HFFc6 (cell line): ENCODE data around the gene COL4A2. TPM values are rescaled to one million over a fixed set of nuclear protein-coding genes. Genes with fewer than 3 reads are reported as not detected.

ENCODE experiments used
- DNase-seq: peaks from one replicate; pipeline ENCODE4 v3.0.0-alpha.2; 2018
- H3K27ac Mint-ChIP-seq: 2 replicates; pipeline ENCODE4 v1.8.0; 2020; ENCODE audit warnings: mild to moderate bottlenecking, mixed read lengths
- H3K27me3 Mint-ChIP-seq: 2 replicates; pipeline ENCODE4 v1.8.0; 2021; ENCODE audit warnings: mild to moderate bottlenecking, moderate library complexity, mixed read lengths; ENCODE audit not compliant: insufficient read depth
- H3K36me3 Mint-ChIP-seq: 2 replicates; pipeline ENCODE4 v1.8.0; 2021; ENCODE audit warnings: low read depth, mixed read lengths
- H3K4me1 Mint-ChIP-seq: 2 replicates; pipeline ENCODE4 v1.8.0; 2020; ENCODE audit warnings: low read depth, mixed read lengths
- H3K4me3 Mint-ChIP-seq: 2 replicates; pipeline ENCODE4 v1.8.0; 2020; ENCODE audit warnings: mild to moderate bottlenecking, moderate library complexity, mixed read lengths
- H3K9me3 Mint-ChIP-seq: 2 replicates; pipeline ENCODE4 v1.8.0; 2020; ENCODE audit warnings: mild to moderate bottlenecking, mixed read lengths
- CTCF ChIP-seq: fragments of 200-600 bp; sonication (generic); IDR thresholded peaks from 2 replicates; pipeline ENCODE4 v1.5.0; 2021; ENCODE audit warnings: antibody characterized with exemption, mild to moderate bottlenecking
- total RNA-seq, 6 experiments: library from RNA; stranded (reverse); fragmentation: NEBNext Ultra II Directional; extraction: Animal tissue kit (Norgen Biotek cat#: 25700); gene quantifications; 2 replicates in 1 of 6; 3 replicates in 5 of 6; pipeline ENCODE4 v1.2.3, GENCODE V29; 2021

COL4A2 gene
- total RNA-seq, 6 experiments from 2014 or later, result 202 to 327 (median 217) TPM

- Mint-ChIP-seq H3K9me3 (no peaks in the 10 kb centered on the region), H3K27ac (no peak overlapping the region), H3K4me1 (no peaks in the 10 kb centered on the region), H3K27me3 (peaks cover 4% of the 10 kb centered on the region), H3K4me3 (no peak overlapping the region), H3K36me3 (peaks cover 47% of the 10 kb centered on the region)
- no peak for DNase-seq
- no peak for TF ChIP-seq CTCF
Observed at GRCh38 chr13:110434629-110435028, 127.5 kb downstream of the COL4A2 start.

- Mint-ChIP-seq H3K27me3 (peaks cover 4% of the 10 kb centered on the region), H3K36me3 (peaks cover 49% of the 10 kb centered on the region), H3K4me1 (no peaks in the 10 kb centered on the region), H3K27ac (no peak overlapping the region), H3K4me3 (no peak overlapping the region), H3K9me3 (no peaks in the 10 kb centered on the region)
- DNase-seq, result no peak
- no peak for TF ChIP-seq CTCF
Observed at GRCh38 chr13:110435331-110435730, 128.2 kb downstream of the COL4A2 start.

GRCh38 chr13:110436276-110436675 lies 129.2 kb downstream of the COL4A2 start:
- Mint-ChIP-seq H3K4me1 (no peaks in the 10 kb centered on the region), H3K27ac (no peak overlapping the region), H3K36me3 (peaks cover 51% of the 10 kb centered on the region), H3K9me3 (no peaks in the 10 kb centered on the region), H3K27me3 (peaks cover 4% of the 10 kb centered on the region), H3K4me3 (no peak overlapping the region)
- no peak for TF ChIP-seq CTCF
- DNase-seq, result no peak

- Mint-ChIP-seq H3K27ac (no peak overlapping the region), H3K4me3 (no peak overlapping the region), H3K4me1 (no peaks in the 10 kb centered on the region), H3K27me3 (peaks cover 4% of the 10 kb centered on the region), H3K9me3 (no peaks in the 10 kb centered on the region), H3K36me3 (peaks cover 47% of the 10 kb centered on the region)
- no peak for TF ChIP-seq CTCF
- DNase-seq, result no peak
Observed at GRCh38 chr13:110436786-110437370, 129.8 kb downstream of the COL4A2 start.

- peaks cover 36% of the 10 kb centered on the region for H3K36me3 Mint-ChIP-seq
- DNase-seq, result no peak
Observed at GRCh38 chr13:110438211-110438610, 131.1 kb downstream of the COL4A2 start.

More at GRCh38 chr13:110438211-110438610, 131.1 kb downstream of the COL4A2 start:
- Mint-ChIP-seq H3K27ac (no peak overlapping the region), H3K9me3 (no peaks in the 10 kb centered on the region), H3K4me3 (no peak overlapping the region), H3K27me3 (peaks cover 4% of the 10 kb centered on the region), H3K4me1 (peaks cover 12% of the 10 kb centered on the region)
- TF ChIP-seq CTCF, result no peak
